Thymus (tissue), 11 donors: Measurements from ENCODE around the gene RPUSD4. TPM values are rescaled to one million over a fixed set of nuclear protein-coding genes. Genes with fewer than 3 reads are reported as not detected.
A peak's percentile ranks its signal among the peaks of the same experiment; 100 is the strongest.

Experiments used
- DNase-seq, 9 donors: peaks; one replicate each; pipeline ENCODE4 v3.0.0-alpha.2; 2013; ENCODE audit warnings: low spot score in 9 of 9, low read depth in 6 of 9, missing footprints in 1 of 9
- H3K27ac ChIP-seq, 2 donors: one replicate each; pipeline ENCODE4 v1.5.1; 2013; ENCODE audit warnings: control low read depth in 1 of 2, low read depth in 1 of 2, low read length in 1 of 2, mild to moderate bottlenecking in 1 of 2, moderate library complexity in 1 of 2
- H3K27me3 ChIP-seq, 2 donors: one replicate each; pipeline ENCODE4 v1.5.1; 2013; ENCODE audit warnings: low read length in 1 of 2; ENCODE audit not compliant: control insufficient read depth in 2 of 2, insufficient read depth in 1 of 2
- H3K36me3 ChIP-seq, 2 donors: one replicate each; pipeline ENCODE4 v1.5.1; 2013; ENCODE audit warnings: low read length in 1 of 2, mild to moderate bottlenecking in 1 of 2, moderate library complexity in 1 of 2; ENCODE audit not compliant: control insufficient read depth in 2 of 2, insufficient read depth in 2 of 2
- H3K4me1 ChIP-seq, 2 donors: one replicate each; pipeline ENCODE4 v1.5.1; 2013; ENCODE audit warnings: low read length in 2 of 2; ENCODE audit not compliant: control insufficient read depth in 2 of 2, insufficient read depth in 2 of 2
- H3K4me3 ChIP-seq, 2 donors: one replicate each; pipeline ENCODE4 v1.5.1; 2013; ENCODE audit warnings: low read length in 2 of 2, control low read depth in 1 of 2, mild to moderate bottlenecking in 1 of 2
- H3K9me3 ChIP-seq, 2 donors: one replicate each; pipeline ENCODE4 v1.5.1; 2013; ENCODE audit warnings: low read length in 1 of 2, mild to moderate bottlenecking in 1 of 2; ENCODE audit not compliant: control insufficient read depth in 2 of 2, insufficient read depth in 1 of 2
- WGBS: extraction: QIAGEN DNeasy Blood & Tissue Kit; methylation state at CpG from one replicate; pipeline ENCODE4 v1.1.7; 2013; 5-methylcytosine and 5-hydroxymethylcytosine counted together
- polyA plus RNA-seq: library from polyadenylated mRNA; stranded (reverse); fragments of 200-250 nt; gene quantifications from one replicate; pipeline ENCODE4 v1.2.3, GENCODE V29; 2013
- total RNA-seq: library from RNA; stranded (reverse); fragments of 120-200 nt; gene quantifications from one replicate; pipeline ENCODE4 v1.2.4, GENCODE V29; 2013
- donor health status: healthy.

RPUSD4 gene
- total and polyA plus RNA-seq, 2 donors = 16.0 to 20.5 TPM

GRCh38 chr11:126198648-126199047 is 12.8 kb downstream of the RPUSD4 start:
- no peak overlapping the region for H3K4me3 ChIP-seq
- no peak overlapping the region for H3K27ac ChIP-seq
- DNase-seq = no peak
- no peaks in the 10 kb centered on the region for H3K4me1 ChIP-seq
- peaks cover 3 to 7% of the 10 kb centered on the region in 2 donors for H3K9me3 ChIP-seq
- peaks cover 40 to 59% of the 10 kb centered on the region in 2 donors for H3K36me3 ChIP-seq
- H3K27me3 ChIP-seq = no peaks in the 10 kb centered on the region
- 97% methylated on average over 5 of the region's 5 CpGs for WGBS

- peak in 1 of 9 donors; percentile 13 for DNase-seq
- Histone ChIP-seq H3K27ac (no peak overlapping the region), H3K36me3 (peaks cover 32 to 56% of the 10 kb centered on the region in 2 donors), H3K9me3 (peaks cover 3 to 7% of the 10 kb centered on the region in 2 donors), H3K4me1 (no peaks in the 10 kb centered on the region), H3K27me3 (no peaks in the 10 kb centered on the region), H3K4me3 (no peak overlapping the region)
- WGBS = 99% methylated on average over 7 of the region's 7 CpGs
Observed at GRCh38 chr11:126197277-126197939, 14.0 kb downstream of the RPUSD4 start.

GRCh38 chr11:126195119-126195518 is 16.3 kb downstream of the RPUSD4 start:
- no peak for DNase-seq
- Histone ChIP-seq H3K36me3 (peaks cover 36 to 46% of the 10 kb centered on the region in 2 donors), H3K9me3 (peaks cover 3 to 7% of the 10 kb centered on the region in 2 donors), H3K4me3 (no peak overlapping the region), H3K27ac (no peak overlapping the region), H3K27me3 (no peaks in the 10 kb centered on the region), H3K4me1 (no peaks in the 10 kb centered on the region)
- 96% methylated on average over 3 of the region's 3 CpGs for WGBS

GRCh38 chr11:126194121-126194543 is 17.3 kb downstream of the RPUSD4 start:
- 63% methylated on average over 9 of the region's 9 CpGs for WGBS
- peaks cover 35 to 39% of the 10 kb centered on the region in 2 donors for H3K36me3 ChIP-seq
- no peaks in the 10 kb centered on the region for H3K27me3 ChIP-seq
- peak in 5 of 9 donors; percentile 21 to 44 (median 27) for DNase-seq
- no peak overlapping the region for H3K27ac ChIP-seq
- peaks cover 0 to 6% of the 10 kb centered on the region in 2 donors for H3K4me1 ChIP-seq
- no peak overlapping the region for H3K4me3 ChIP-seq
- H3K9me3 ChIP-seq = peaks cover 3 to 7% of the 10 kb centered on the region in 2 donors

- Histone ChIP-seq H3K4me1 (peaks cover 0 to 11% of the 10 kb centered on the region in 2 donors), H3K27me3 (no peaks in the 10 kb centered on the region), H3K27ac (no peak overlapping the region), H3K4me3 (no peak overlapping the region), H3K36me3 (peaks cover 31 to 33% of the 10 kb centered on the region in 2 donors), H3K9me3 (peaks cover 2 to 7% of the 10 kb centered on the region in 2 donors)
- 97% methylated on average over 16 of the region's 16 CpGs for WGBS
- DNase-seq = no peak
Observed at GRCh38 chr11:126193038-126193478, 18.4 kb downstream of the RPUSD4 start.

GRCh38 chr11:126192361-126192760 is 19.1 kb downstream of the RPUSD4 start:
- Histone ChIP-seq H3K36me3 (peaks cover 24 to 26% of the 10 kb centered on the region in 2 donors), H3K27ac (no peak overlapping the region), H3K9me3 (peaks cover 2 to 6% of the 10 kb centered on the region in 2 donors), H3K4me1 (peaks cover 0 to 12% of the 10 kb centered on the region in 2 donors), H3K27me3 (no peaks in the 10 kb centered on the region), H3K4me3 (no peak overlapping the region)
- 97% methylated on average over 7 of the region's 7 CpGs for WGBS
- no peak for DNase-seq

GRCh38 chr11:126191379-126192073 is 19.9 kb downstream of the RPUSD4 start:
- H3K9me3 ChIP-seq = peaks cover 0 to 3% of the 10 kb centered on the region in 2 donors
- no peaks in the 10 kb centered on the region for H3K27me3 ChIP-seq
- no peak for DNase-seq
- peaks cover 20 to 21% of the 10 kb centered on the region in 2 donors for H3K36me3 ChIP-seq
- peaks cover 0 to 12% of the 10 kb centered on the region in 2 donors for H3K4me1 ChIP-seq
- H3K4me3 ChIP-seq = no peak overlapping the region
- H3K27ac ChIP-seq = no peak overlapping the region
- WGBS = 89% methylated on average over 11 of the region's 11 CpGs

GRCh38 chr11:126190792-126191191 is 20.7 kb downstream of the RPUSD4 start:
- H3K27ac ChIP-seq = no peak overlapping the region
- peaks cover 16 to 17% of the 10 kb centered on the region in 2 donors for H3K36me3 ChIP-seq
- DNase-seq = no peak
- peaks cover 0 to 16% of the 10 kb centered on the region in 2 donors for H3K4me1 ChIP-seq
- no peaks in the 10 kb centered on the region for H3K27me3 ChIP-seq
- H3K9me3 ChIP-seq = peaks cover 0 to under 1% of the 10 kb centered on the region in 2 donors
- 96% methylated on average over 14 of the region's 14 CpGs for whole genome bisulfite sequencing
- no peak overlapping the region for H3K4me3 ChIP-seq
